Measurements from ENCODE around the gene P3H1. TPM values are rescaled to one million over a fixed set of nuclear protein-coding genes. Genes with fewer than 3 reads are reported as not detected.

P3H1 gene
- total RNA-seq, 6 donors from 2014 or later, result 21.0 to 58.7 (median 35.3) TPM

GRCh38 chr1:42734201-42735035, 32.4 kb downstream of the P3H1 start:
- WGBS, 2 donors, result 91 to 100% methylated on average over 4 to 7 of the region's 7 CpGs
- no peak for ATAC-seq (ENCODE audit: low FRiP score in 2 of 2)
- no peaks in the 10 kb centered on the region for H3K9me3 ChIP-seq
- H3K4me3 ChIP-seq, result no peak overlapping the region
- TF ChIP-seq CTCF (IDR thresholded peaks at IDR 0.05) (no peak), POLR2A (IDR thresholded peaks at IDR 0.05) (no peak)
- H3K36me3 ChIP-seq, result no peaks in the 10 kb centered on the region
- H3K4me1 ChIP-seq, result no peaks in the 10 kb centered on the region
- H3K27me3 ChIP-seq, result no peaks in the 10 kb centered on the region
- no peak for DNase-seq
- no peak overlapping the region for H3K27ac ChIP-seq

GRCh38 chr1:42733415-42734200, 33.2 kb downstream of the P3H1 start:
- H3K36me3 ChIP-seq, result no peaks in the 10 kb centered on the region
- H3K4me3 ChIP-seq, result no peak overlapping the region
- H3K27me3 ChIP-seq, result no peaks in the 10 kb centered on the region
- 89 to 92% methylated on average over 7 to 12 of the region's 12 CpGs for WGBS, 2 donors
- no peak overlapping the region for H3K27ac ChIP-seq
- ATAC-seq (ENCODE audit: low FRiP score in 2 of 2) (no peak), DNase-seq (peak in 1 of 2 donors; percentile 60)
- H3K9me3 ChIP-seq, result no peaks in the 10 kb centered on the region
- no peaks in the 10 kb centered on the region for H3K4me1 ChIP-seq
- TF ChIP-seq POLR2A (IDR thresholded peaks at IDR 0.05) (no peak), EP300 (IDR thresholded peaks at IDR 0.05) (no peak), CTCF (IDR thresholded peaks at IDR 0.05) (no peak), POLR2AphosphoS5 (IDR thresholded peaks at IDR 0.05) (no peak)

- 80 to 83% methylated on average over 10 of the region's 10 CpGs for WGBS, 2 donors
- TF ChIP-seq POLR2AphosphoS5 (IDR thresholded peaks at IDR 0.05), result no peak
- no peak for TF ChIP-seq POLR2A (IDR thresholded peaks at IDR 0.05)
- no peak for TF ChIP-seq EP300 (IDR thresholded peaks at IDR 0.05)
- no peak for TF ChIP-seq CTCF (IDR thresholded peaks at IDR 0.05)
- H3K27ac ChIP-seq, result no peak overlapping the region
- no peaks in the 10 kb centered on the region for H3K9me3 ChIP-seq
- H3K36me3 ChIP-seq, result no peaks in the 10 kb centered on the region
- H3K27me3 ChIP-seq, result no peaks in the 10 kb centered on the region
- H3K4me1 ChIP-seq, result no peaks in the 10 kb centered on the region
- peak in 1 of 2 donors; percentile 73 for DNase-seq
- ATAC-seq (ENCODE audit: low FRiP score in 2 of 2), result peak in 1 of 2 donors; percentile 48
- H3K4me3 ChIP-seq, result no peak overlapping the region
Measured at GRCh38 chr1:42732126-42732680, 34.6 kb downstream of the P3H1 start.

GRCh38 chr1:42731585-42731984, 35.2 kb downstream of the P3H1 start:
- no peaks in the 10 kb centered on the region for H3K4me1 ChIP-seq
- no peak overlapping the region for H3K4me3 ChIP-seq
- no peaks in the 10 kb centered on the region for H3K36me3 ChIP-seq
- H3K9me3 ChIP-seq, result no peaks in the 10 kb centered on the region
- 81 to 87% methylated on average over 3 of the region's 3 CpGs for WGBS, 2 donors
- no peak overlapping the region for H3K27ac ChIP-seq
- no peak for DNase-seq
- ATAC-seq (ENCODE audit: low FRiP score in 2 of 2), result no peak
- H3K27me3 ChIP-seq, result no peaks in the 10 kb centered on the region
- TF ChIP-seq CTCF (IDR thresholded peaks at IDR 0.05) (no peak), POLR2AphosphoS5 (IDR thresholded peaks at IDR 0.05) (no peak), POLR2A (IDR thresholded peaks at IDR 0.05) (no peak), EP300 (IDR thresholded peaks at IDR 0.05) (no peak)

Measured in upper lobe of left lung (tissue), 6 donors.